Stimulated activated CD8-positive, alpha-beta memory T cell treated with anti-CD3 and anti-CD28 coated beads, Interleukin-15, amount 100 ng/mL, for 1 hour (primary cell): Measurements from ENCODE around the gene LCE3B.

Source experiments
- DNase-seq: peaks from one replicate; pipeline ENCODE4 v3.0.0-alpha.2; 2020; ENCODE audit warnings: low read depth

Gene LCE3B

DNA sequence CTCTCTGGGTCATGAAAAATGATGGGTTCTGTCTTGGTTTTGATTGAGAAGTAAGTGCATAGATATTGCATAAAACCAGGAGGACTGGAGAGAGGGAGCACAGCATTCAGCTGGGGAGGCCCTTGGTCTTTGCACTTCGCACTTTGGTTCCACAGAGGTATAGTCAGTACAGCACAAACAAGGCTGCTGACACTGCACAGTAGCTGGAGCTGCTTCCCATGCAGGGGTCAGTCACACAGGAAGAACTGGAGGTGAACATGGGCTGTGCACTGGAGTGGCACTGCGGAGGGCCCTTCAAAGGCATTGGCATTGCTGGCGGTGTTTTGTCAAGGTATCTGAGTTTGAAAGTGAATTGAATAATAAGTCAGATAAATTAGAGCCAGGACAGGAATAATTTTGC, 45.0 kb downstream of the LCE3B start:
- DNase-seq = no peak

DNA sequence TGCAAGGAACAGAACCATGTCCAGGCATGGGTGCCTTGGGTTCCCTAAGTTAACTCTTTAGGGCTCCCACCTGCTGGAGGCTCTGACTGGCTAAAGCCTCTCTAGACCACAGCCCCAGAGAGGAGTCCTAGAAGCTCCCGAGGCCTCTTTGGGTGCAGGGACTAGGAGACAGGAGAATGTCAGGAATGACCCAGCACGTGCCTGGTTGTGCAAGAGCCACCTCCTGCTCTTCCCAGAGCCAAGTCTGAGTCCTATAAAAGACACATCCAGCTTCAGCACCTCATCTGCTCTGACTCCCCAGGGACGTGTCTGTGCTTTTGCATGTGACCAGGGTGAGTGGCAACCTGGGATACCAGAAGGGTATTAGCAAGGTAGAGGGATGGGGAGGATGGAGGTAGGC, 49.5 kb downstream of the LCE3B start, which contains the start of gene LCE2D:
Gene LCE2D, plus strand, starts transcription at position 283 of the 400 bp plus-strand sequence. CDS start 726 bp downstream, outside the sequence.
- no peak for DNase-seq
